ENCODE data around the gene RPUSD1.

RPUSD1 gene

DNA sequence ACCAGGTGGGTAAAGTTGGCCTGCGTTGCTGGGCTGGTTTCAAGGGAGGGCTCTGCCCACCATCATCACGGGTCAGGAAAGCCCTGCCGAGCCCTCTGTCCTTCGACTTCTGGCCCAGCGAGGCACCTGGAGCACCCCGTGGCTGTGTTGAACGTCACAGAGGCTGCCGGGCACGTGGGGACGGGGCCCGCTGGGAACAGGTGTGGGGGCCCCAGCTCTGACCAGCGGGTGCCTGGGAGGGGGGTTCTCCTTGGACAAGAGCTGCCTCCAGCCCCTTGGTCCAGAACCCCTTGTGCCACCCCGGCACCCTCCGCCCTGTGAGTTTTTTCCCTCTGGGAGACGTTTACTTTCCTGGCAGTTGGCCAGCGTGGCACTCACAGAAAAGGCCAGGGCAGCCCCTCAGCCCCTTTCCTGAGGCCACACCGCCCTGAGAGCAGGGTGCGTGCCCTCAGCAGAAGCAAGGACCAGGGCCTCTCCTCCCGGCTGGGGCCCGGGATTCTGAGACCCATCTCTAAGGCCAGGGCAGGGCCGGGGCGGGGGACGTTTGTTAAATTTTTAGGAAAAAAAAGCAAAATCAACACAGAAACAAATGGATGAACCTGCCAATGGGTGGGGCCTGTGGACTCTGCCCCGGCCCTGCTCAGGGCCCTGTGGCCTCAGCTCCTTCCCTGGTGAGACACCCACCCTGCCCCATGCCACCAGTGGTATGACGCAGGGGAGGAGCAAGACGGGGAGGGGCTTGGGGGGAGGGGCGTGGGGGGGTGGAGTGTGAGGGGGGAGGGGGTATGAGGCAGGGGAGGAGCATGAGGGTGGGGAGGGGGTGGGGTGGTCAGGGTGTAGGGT lies 43.6 kb upstream of the RPUSD1 start:
- DNase-seq: no peak
- Histone ChIP-seq H3K27me3 (peaks cover 0 to 46% of the 10 kb centered on the region in 2 donors), H3K4me1 (no peaks in the 10 kb centered on the region), H3K4me3 (no peak overlapping the region), H3K36me3 (no peaks in the 10 kb centered on the region), H3K9me3 (peaks cover 0 to 32% (median 25%) of the 10 kb centered on the region in 3 donors), H3K27ac (no peak overlapping the region)
- TF ChIP-seq, protein P1, sequence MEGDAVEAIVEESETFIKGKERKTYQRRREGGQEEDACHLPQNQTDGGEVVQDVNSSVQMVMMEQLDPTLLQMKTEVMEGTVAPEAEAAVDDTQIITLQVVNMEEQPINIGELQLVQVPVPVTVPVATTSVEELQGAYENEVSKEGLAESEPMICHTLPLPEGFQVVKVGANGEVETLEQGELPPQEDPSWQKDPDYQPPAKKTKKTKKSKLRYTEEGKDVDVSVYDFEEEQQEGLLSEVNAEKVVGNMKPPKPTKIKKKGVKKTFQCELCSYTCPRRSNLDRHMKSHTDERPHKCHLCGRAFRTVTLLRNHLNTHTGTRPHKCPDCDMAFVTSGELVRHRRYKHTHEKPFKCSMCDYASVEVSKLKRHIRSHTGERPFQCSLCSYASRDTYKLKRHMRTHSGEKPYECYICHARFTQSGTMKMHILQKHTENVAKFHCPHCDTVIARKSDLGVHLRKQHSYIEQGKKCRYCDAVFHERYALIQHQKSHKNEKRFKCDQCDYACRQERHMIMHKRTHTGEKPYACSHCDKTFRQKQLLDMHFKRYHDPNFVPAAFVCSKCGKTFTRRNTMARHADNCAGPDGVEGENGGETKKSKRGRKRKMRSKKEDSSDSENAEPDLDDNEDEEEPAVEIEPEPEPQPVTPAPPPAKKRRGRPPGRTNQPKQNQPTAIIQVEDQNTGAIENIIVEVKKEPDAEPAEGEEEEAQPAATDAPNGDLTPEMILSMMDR (IDR thresholded peaks at IDR 0.05): no peak
- intact Hi-C loops (cut with DNase I; ENCODE audit: low total_unique reads): no loop called here

DNA sequence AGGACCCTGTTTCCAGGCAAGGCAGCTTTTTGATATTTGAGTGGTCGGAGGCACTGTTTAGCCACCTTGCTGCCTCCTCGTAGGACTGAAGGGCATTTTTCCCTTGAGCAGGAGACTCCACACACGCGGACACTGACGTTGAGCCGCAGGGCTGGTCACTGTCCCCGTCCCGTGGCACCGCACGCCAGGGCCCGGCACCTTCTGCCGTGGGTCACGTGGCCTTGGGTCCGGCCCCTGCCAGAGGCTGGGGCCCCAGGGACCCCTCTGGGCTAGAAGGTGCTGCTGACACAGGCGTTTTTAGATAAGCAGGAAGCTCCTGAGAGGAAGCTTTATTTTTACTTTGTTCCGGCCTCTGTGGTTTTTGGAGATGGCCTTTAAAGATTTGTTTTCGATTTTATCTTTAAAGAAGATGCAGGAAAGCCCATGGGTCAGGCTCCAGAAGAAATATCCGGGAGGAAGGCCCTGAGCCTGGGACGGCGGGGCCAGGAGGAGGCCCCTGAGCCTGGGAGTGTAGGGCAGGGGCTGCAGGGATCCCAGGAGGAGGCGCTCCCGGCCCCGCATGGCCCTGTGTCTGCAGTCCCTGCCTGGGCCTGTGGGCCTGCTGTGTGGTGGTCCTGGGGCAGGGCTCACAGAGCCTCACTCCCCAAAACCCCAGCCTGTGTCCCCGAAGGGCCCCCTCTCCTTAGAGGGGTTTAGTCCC lies 42.8 kb upstream of the RPUSD1 start:
- no peaks in the 10 kb centered on the region for H3K36me3 ChIP-seq
- H3K27ac ChIP-seq: no peak overlapping the region
- TF ChIP-seq, protein P1 (IDR thresholded peaks at IDR 0.05): no peak
- no peak overlapping the region for H3K4me3 ChIP-seq
- DNase-seq: no peak
- intact Hi-C loops (cut with DNase I; ENCODE audit: low total_unique reads): no loop called here
- H3K27me3 ChIP-seq: peaks cover 0 to 50% of the 10 kb centered on the region in 2 donors
- peaks cover 0 to 24% (median 20%) of the 10 kb centered on the region in 3 donors for H3K9me3 ChIP-seq
- H3K4me1 ChIP-seq: peaks cover 0 to under 1% (median 0%) of the 10 kb centered on the region in 4 donors

DNA sequence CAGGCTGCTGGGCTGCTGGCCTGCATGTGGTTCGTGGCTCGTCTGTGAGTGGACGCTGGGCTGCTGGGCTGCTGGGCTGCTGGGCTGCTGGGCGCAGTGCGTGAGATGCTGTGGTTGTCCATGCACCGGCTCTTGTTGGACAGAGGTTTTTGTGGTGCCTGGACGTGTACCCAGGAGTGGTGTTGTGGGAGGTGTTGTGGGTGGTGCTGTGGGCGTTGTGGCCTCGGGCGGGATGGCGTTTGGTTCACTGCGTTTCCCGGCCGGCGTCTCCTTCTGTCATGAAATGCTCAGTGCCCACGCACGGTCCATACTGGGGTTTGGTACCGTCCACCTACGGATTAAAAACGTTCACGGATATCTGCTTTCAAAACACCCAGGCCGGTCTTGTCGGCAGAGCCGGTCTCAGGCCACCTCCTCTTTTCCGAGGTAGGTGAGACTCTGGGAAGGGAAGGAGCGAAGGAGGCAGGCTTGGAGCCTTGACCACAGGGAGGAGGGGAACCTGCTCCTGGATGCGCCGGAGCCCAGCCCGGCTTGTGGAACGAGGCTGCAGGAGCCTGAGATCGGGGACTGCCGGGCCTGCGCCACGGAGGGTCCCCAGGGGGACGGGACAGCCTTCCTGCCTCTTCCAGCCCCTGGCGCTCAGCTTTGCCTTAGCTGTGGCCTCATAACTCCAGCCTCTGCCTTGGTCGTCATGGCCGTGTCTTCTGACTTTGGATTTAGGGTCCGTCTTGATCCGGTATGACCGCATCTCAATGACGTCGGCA lies 42.1 kb upstream of the RPUSD1 start:
- intact Hi-C loops (cut with DNase I; ENCODE audit: low total_unique reads): no loop called here
- DNase-seq: no peak
- peaks cover 0 to 57% of the 10 kb centered on the region in 2 donors for H3K27me3 ChIP-seq

DNA sequence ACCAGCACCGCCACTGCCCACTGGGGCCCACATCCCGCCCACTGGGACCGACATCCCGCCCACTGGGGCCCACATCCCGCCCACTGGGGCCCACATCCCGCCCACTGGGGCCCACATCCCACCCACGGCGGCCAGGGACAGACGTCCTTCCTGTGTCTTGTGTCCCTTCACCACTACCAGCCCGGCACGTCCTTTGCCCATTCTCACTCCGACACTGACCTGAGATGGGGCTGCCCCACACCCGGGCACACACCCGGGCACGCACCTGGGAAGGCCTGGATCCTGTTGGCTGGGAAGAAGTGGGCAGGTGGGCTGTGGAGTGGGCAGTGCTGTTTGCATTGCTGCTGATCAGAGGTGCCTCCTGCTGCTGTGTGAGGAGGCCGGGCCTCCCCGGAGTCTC lies 40.7 kb upstream of the RPUSD1 start:
- intact Hi-C loops (cut with DNase I; ENCODE audit: low total_unique reads): no loop called here
- Histone ChIP-seq H3K27ac (no peak overlapping the region), H3K4me3 (no peak overlapping the region), H3K9me3 (peaks cover 0 to 7% (median 0%) of the 10 kb centered on the region in 3 donors), H3K27me3 (peaks cover 0 to 71% of the 10 kb centered on the region in 2 donors), H3K36me3 (no peaks in the 10 kb centered on the region), H3K4me1 (peaks cover 0 to 14% (median 10%) of the 10 kb centered on the region in 4 donors)
- DNase-seq: no peak
- TF ChIP-seq, protein P1 (IDR thresholded peaks at IDR 0.05): no peak

More for the DNA sequence above, 42.1 kb upstream of the RPUSD1 start:
- Histone ChIP-seq H3K27ac (no peak overlapping the region), H3K4me3 (no peak overlapping the region), H3K9me3 (peaks cover 0 to 18% (median 13%) of the 10 kb centered on the region in 3 donors), H3K36me3 (no peaks in the 10 kb centered on the region), H3K4me1 (peaks cover 0 to 8% (median 4%) of the 10 kb centered on the region in 4 donors)
- TF ChIP-seq, protein P1 (IDR thresholded peaks at IDR 0.05): no peak

DNA sequence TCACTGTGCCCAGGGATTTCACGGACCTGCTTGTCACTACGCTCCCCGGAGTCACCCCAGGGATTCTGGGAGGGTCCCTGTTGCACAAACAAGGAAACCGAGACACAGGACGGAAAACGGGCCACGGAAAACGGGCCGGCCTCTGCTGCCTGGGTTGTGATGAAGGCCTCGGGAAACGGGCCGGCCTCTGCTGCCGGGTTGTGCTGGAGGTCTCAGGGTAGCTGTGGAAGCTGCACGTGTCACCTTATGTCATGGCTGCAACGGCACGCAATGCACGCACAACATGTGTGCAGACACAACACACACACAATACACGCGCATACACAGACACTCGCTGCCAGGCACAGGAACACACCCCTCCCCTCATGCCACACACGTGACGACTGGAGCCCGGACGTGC lies 39.3 kb upstream of the RPUSD1 start:
- Histone ChIP-seq H3K4me1 (peaks cover 0 to 14% (median 10%) of the 10 kb centered on the region in 4 donors), H3K27ac (no peak overlapping the region), H3K4me3 (no peak overlapping the region), H3K9me3 (no peaks in the 10 kb centered on the region), H3K27me3 (peaks cover 0 to 75% of the 10 kb centered on the region in 2 donors), H3K36me3 (no peaks in the 10 kb centered on the region)
- intact Hi-C loops (cut with DNase I; ENCODE audit: low total_unique reads): no loop called here
- DNase-seq: no peak
- TF ChIP-seq, protein P1 (IDR thresholded peaks at IDR 0.05): no peak

Data from tibial artery (tissue), 4 donors.